ENCODE data around the gene PRKAG2. TPM values are rescaled to one million over a fixed set of nuclear protein-coding genes. Genes with fewer than 3 reads are reported as not detected.

The PRKAG2 gene
- total RNA-seq, 2 donors from 2014 or later, result 38.3 to 78.5 TPM

DNA sequence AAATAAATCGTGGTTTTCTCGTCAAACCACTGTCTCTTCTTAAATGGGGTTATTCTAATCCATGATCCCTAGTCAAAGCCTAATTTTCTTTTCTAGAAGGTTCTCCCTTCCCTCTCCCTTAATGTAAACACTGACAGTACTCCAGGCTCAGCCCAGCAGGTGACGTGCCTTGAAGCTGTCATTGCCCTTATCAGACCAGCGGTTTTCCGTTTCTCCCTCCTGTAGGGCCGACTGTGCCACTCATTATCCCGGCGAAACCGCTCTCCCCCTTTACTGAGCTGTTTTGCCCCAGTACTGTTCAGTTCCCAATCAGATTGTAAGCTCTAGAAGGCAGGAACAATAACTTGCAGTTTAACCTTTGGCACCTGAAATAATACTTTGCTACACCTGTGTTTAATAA, 203.7 kb downstream of the PRKAG2 start:
- H3K4me3 ChIP-seq, result no peak overlapping the region

DNA sequence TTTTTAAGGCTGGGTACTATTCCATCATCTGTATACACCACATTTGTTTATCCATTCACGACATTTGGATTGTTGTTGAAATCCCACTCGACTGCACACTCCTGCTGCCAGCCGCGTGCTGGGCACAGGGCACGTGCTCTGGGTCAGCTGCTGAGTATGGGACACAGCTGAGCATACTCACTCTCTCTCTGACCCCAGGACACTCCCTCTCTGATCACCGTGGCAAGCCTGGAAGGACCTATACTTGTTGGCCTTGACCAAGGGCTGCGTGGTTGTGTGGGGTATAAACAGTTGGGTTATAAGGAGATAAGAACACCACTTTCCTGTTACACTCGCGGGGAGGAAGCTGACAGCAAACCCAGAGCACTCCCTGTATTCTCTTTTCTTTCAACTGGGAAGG, 204.2 kb downstream of the PRKAG2 start:
- Histone ChIP-seq H3K4me1 (ENCODE audit: control insufficient read depth in 1 of 2, low read depth in 2 of 2) (peaks cover 3 to 14% of the 10 kb centered on the region in 2 donors), H3K27ac (no peak overlapping the region), H3K4me3 (no peak overlapping the region), H3K27me3 (replicated peaks; ENCODE audit: insufficient read depth) (no peaks in the 10 kb centered on the region), H3K9me3 (no peaks in the 10 kb centered on the region), H3K36me3 (no peaks in the 10 kb centered on the region)
- TF ChIP-seq, protein P1, sequence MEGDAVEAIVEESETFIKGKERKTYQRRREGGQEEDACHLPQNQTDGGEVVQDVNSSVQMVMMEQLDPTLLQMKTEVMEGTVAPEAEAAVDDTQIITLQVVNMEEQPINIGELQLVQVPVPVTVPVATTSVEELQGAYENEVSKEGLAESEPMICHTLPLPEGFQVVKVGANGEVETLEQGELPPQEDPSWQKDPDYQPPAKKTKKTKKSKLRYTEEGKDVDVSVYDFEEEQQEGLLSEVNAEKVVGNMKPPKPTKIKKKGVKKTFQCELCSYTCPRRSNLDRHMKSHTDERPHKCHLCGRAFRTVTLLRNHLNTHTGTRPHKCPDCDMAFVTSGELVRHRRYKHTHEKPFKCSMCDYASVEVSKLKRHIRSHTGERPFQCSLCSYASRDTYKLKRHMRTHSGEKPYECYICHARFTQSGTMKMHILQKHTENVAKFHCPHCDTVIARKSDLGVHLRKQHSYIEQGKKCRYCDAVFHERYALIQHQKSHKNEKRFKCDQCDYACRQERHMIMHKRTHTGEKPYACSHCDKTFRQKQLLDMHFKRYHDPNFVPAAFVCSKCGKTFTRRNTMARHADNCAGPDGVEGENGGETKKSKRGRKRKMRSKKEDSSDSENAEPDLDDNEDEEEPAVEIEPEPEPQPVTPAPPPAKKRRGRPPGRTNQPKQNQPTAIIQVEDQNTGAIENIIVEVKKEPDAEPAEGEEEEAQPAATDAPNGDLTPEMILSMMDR (IDR thresholded peaks at IDR 0.05), result no peak
- DNase-seq (ENCODE audit: low spot score) (no peak), ATAC-seq (ENCODE audit: insufficient number of reproducible peaks, low FRiP score, low read depth) (no peak)

More for the DNA sequence above, 203.7 kb downstream of the PRKAG2 start:
- Histone ChIP-seq H3K27ac (no peak overlapping the region), H3K4me1 (ENCODE audit: control insufficient read depth in 1 of 2, low read depth in 2 of 2) (peaks cover 3 to 19% of the 10 kb centered on the region in 2 donors), H3K36me3 (no peaks in the 10 kb centered on the region), H3K27me3 (replicated peaks; ENCODE audit: insufficient read depth) (no peaks in the 10 kb centered on the region), H3K9me3 (no peaks in the 10 kb centered on the region)
- TF ChIP-seq, protein P1 (IDR thresholded peaks at IDR 0.05), result no peak
- no peak for DNase-seq (ENCODE audit: low spot score)
- no peak for ATAC-seq (ENCODE audit: insufficient number of reproducible peaks, low FRiP score, low read depth)

DNA sequence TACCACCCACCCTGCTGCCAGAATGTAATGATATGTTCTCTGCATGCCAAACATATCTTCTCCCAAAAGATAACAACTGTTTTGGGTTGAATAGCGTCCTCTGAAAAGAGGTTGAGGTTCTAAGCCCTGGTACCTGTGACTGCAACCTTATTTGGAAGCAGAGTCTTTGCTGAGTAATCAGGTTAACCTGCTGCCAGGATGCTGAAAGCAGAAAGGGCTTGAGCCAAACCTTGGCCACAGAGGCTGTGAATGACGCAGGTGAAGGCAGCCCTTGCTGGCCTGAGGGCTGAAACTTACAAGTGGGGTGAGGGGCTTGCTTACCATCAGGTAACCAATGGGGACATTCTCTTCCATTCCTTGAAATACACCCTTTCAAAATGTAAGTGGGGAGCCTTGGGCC, 205.4 kb downstream of the PRKAG2 start:
- DNase-seq (ENCODE audit: low spot score) (no peak), ATAC-seq (ENCODE audit: insufficient number of reproducible peaks, low FRiP score, low read depth) (no peak)
- peaks cover 0 to 2% of the 10 kb centered on the region in 2 donors for H3K4me1 ChIP-seq (ENCODE audit: control insufficient read depth in 1 of 2, low read depth in 2 of 2)
- no peak overlapping the region for H3K27ac ChIP-seq
- H3K27me3 ChIP-seq (replicated peaks; ENCODE audit: insufficient read depth), result no peaks in the 10 kb centered on the region
- H3K36me3 ChIP-seq, result no peaks in the 10 kb centered on the region
- TF ChIP-seq, protein P1 (IDR thresholded peaks at IDR 0.05), result no peak
- no peaks in the 10 kb centered on the region for H3K9me3 ChIP-seq
- no peak overlapping the region for H3K4me3 ChIP-seq

DNA sequence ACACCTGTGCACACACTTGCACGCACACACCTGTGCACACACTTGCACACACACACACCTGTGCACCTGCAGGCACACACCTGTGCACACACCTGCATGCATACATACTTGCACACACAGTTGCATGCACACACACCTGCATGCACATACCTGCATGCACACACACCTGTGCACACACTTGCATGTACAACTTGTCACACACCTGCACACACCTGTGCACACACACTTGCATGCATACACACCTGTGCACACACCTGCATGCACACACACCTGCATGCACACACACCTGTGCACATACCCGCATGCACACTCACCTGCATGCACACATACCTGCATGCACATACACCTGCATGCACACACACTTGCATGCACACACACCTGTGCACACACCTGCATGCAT, 207.2 kb downstream of the PRKAG2 start:
- H3K27ac ChIP-seq, result no peak overlapping the region
- ATAC-seq (ENCODE audit: insufficient number of reproducible peaks, low FRiP score, low read depth) (no peak), DNase-seq (ENCODE audit: low spot score) (no peak)
- H3K9me3 ChIP-seq, result no peaks in the 10 kb centered on the region
- no peaks in the 10 kb centered on the region for H3K36me3 ChIP-seq
- peaks cover 7 to 15% of the 10 kb centered on the region in 2 donors for H3K4me1 ChIP-seq (ENCODE audit: control insufficient read depth in 1 of 2, low read depth in 2 of 2)
- no peaks in the 10 kb centered on the region for H3K27me3 ChIP-seq (replicated peaks; ENCODE audit: insufficient read depth)
- H3K4me3 ChIP-seq, result no peak overlapping the region
- TF ChIP-seq, protein P1 (IDR thresholded peaks at IDR 0.05), result no peak

- no peak for ATAC-seq (ENCODE audit: insufficient number of reproducible peaks, low FRiP score, low read depth)
- Histone ChIP-seq H3K4me3 (no peak overlapping the region), H3K27me3 (replicated peaks; ENCODE audit: insufficient read depth) (no peaks in the 10 kb centered on the region), H3K27ac (no peak overlapping the region), H3K9me3 (no peaks in the 10 kb centered on the region), H3K36me3 (no peaks in the 10 kb centered on the region), H3K4me1 (ENCODE audit: control insufficient read depth in 1 of 2, low read depth in 2 of 2) (peaks cover 9 to 22% of the 10 kb centered on the region in 2 donors)
- TF ChIP-seq, protein P1 (IDR thresholded peaks at IDR 0.05), result no peak
- DNase-seq (ENCODE audit: low spot score), result no peak
Observed at GRCh38 chr7:151666886-151667285, 210.0 kb downstream of the PRKAG2 start.
